A673 (cell line): Measurements from ENCODE around the gene NASP. TPM values are rescaled to one million over a fixed set of nuclear protein-coding genes. Genes with fewer than 3 reads are reported as not detected.

Source experiments
- Bru-seq: library from RNA; stranded (reverse); fragments of 400-500 nt; gene quantifications from one replicate; lab custom pipeline; 2021; lab: Mats Ljungman, UMichigan
- BruChase-seq, 2 experiments: library from RNA; stranded (reverse); fragments of 400-500 nt; gene quantifications; one replicate each; lab custom pipeline; 2021; lab: Mats Ljungman, UMichigan
- BruUV-seq: library from RNA; stranded (reverse); fragments of 400-500 nt; replicated peaks from 2 replicates; lab custom pipeline; 2021; lab: Mats Ljungman, UMichigan
- CTCF ChIA-PET: fragments of 300-600 bp; sonication (Branson Sonifier 250); formaldehyde crosslinking; loops from one replicate; lab custom pipeline; 2022; ENCODE audit warnings: antibody characterized with exemption; lab: Charles Lee
- POLR2A ChIA-PET: fragments of 300-600 bp; sonication (Branson Sonifier 250); formaldehyde crosslinking; loops from one replicate; lab custom pipeline; 2022; ENCODE audit warnings: antibody characterized with exemption; ENCODE audit not compliant: low non-redundant PET; lab: Charles Lee
- DNase-seq: peaks from one replicate; pipeline ENCODE4 v3.0.0-alpha.2; 2015; ENCODE audit warnings: low spot score
- H3K27ac ChIP-seq: fragments of 200-600 bp; sonication (generic); 2 replicates; pipeline ENCODE4 v1.5.1; 2016; ENCODE audit warnings: mixed run types, low read depth, mild to moderate bottlenecking, mixed read lengths, antibody characterized with exemption, low read length; ENCODE audit not compliant: poor library complexity, severe bottlenecking
- H3K27me3 ChIP-seq: fragments of 200-600 bp; sonication (generic); replicated peaks from 2 replicates; pipeline ENCODE4 v1.6.1; 2017; ENCODE audit warnings: mixed run types, low read depth, mild to moderate bottlenecking, mixed read lengths, antibody characterized with exemption, low read length; ENCODE audit not compliant: insufficient read depth, poor library complexity
- H3K36me3 ChIP-seq: fragments of 200-600 bp; sonication (generic); 2 replicates; pipeline ENCODE4 v1.6.1; 2016; ENCODE audit warnings: mixed run types, mild to moderate bottlenecking, mixed read lengths, antibody characterized with exemption, low read length; ENCODE audit not compliant: insufficient read depth, poor library complexity, severe bottlenecking
- H3K4me1 ChIP-seq: fragments of 200-600 bp; sonication (generic); 2 replicates; pipeline ENCODE4 v1.6.1; 2017; ENCODE audit warnings: mixed run types, mild to moderate bottlenecking, mixed read lengths, antibody characterized with exemption, low read length; ENCODE audit not compliant: insufficient read depth, poor library complexity, severe bottlenecking
- H3K4me3 ChIP-seq: fragments of 200-600 bp; sonication (generic); 2 replicates; pipeline ENCODE4 v1.5.1; 2016; ENCODE audit warnings: low read depth, mixed run types, mild to moderate bottlenecking, mixed read lengths, low read length; ENCODE audit not compliant: poor library complexity, severe bottlenecking
- H3K9me3 ChIP-seq: fragments of 200-600 bp; sonication (generic); 2 replicates; pipeline ENCODE4 v1.6.1; 2016; ENCODE audit warnings: mixed run types, low read depth, mild to moderate bottlenecking, mixed read lengths, antibody characterized with exemption, low read length; ENCODE audit not compliant: poor library complexity, severe bottlenecking
- EZH2 ChIP-seq: fragments of 200-600 bp; sonication (generic); IDR thresholded peaks from 2 replicates; pipeline ENCODE4 v1.6.1; 2017; ENCODE audit warnings: borderline replicate concordance, low read depth, mild to moderate bottlenecking, mixed read lengths, antibody characterized with exemption, low read length; ENCODE audit not compliant: poor library complexity, severe bottlenecking
- intact Hi-C: fragments of 100-400 bp; cut with micrococcal nuclease; formaldehyde crosslinking; loops from one replicate; pipeline ENCODE4 v1.10.0; 2022; ENCODE audit not compliant: unreplicated experiment
- long read RNA-seq: library from polyadenylated mRNA; stranded (forward); transcript quantifications from one replicate; pipeline ENCODE4 v2.0.0, GENCODE V29; 2022
- total RNA-seq: library from RNA; stranded (reverse); gene quantifications from 2 replicates; pipeline ENCODE4 v1.2.3, GENCODE V29; 2021
- TF ChIP-seq, protein P1 (sequence below): fragments of 300-800, 200-600 bp; sonication (generic); conservative IDR thresholded peaks from 2 replicates; pipeline ENCODE4 v1.5.1; 2017; ENCODE audit warnings: low read depth, mild to moderate bottlenecking, antibody characterized with exemption, low read length, moderate library complexity, mixed read lengths

NASP gene, protein sequence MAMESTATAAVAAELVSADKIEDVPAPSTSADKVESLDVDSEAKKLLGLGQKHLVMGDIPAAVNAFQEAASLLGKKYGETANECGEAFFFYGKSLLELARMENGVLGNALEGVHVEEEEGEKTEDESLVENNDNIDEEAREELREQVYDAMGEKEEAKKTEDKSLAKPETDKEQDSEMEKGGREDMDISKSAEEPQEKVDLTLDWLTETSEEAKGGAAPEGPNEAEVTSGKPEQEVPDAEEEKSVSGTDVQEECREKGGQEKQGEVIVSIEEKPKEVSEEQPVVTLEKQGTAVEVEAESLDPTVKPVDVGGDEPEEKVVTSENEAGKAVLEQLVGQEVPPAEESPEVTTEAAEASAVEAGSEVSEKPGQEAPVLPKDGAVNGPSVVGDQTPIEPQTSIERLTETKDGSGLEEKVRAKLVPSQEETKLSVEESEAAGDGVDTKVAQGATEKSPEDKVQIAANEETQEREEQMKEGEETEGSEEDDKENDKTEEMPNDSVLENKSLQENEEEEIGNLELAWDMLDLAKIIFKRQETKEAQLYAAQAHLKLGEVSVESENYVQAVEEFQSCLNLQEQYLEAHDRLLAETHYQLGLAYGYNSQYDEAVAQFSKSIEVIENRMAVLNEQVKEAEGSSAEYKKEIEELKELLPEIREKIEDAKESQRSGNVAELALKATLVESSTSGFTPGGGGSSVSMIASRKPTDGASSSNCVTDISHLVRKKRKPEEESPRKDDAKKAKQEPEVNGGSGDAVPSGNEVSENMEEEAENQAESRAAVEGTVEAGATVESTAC
- total RNA-seq = 392 and 403 TPM in 2 replicates
- percentile 99 among the genes with signal in this experiment for Bru-seq, nascent RNA
- percentile 99 among the genes with signal in this experiment for BruChase-seq, experiment 1, labeled RNA remaining after a 2-hour chase
- BruChase-seq, experiment 2, labeled RNA remaining after a 6-hour chase = percentile 99 among the genes with signal in this experiment
- long read RNA-seq, transcript NASP-210 (9 exons, 3,659 nt) = minor isoform, 5 of 383 reads
- long read RNA-seq, transcript NASP-201 (15 exons, 3,207 nt) = minor isoform, 75 of 383 reads
- long read RNA-seq, transcript NASP-202 (14 exons, 1,538 nt) = major isoform, 222 of 383 reads
- long read RNA-seq, partial matches to known transcripts = 32 of 383 reads
- long read RNA-seq, other reads (novel, unspliced or antisense) = 48 of 383 reads

DNA sequence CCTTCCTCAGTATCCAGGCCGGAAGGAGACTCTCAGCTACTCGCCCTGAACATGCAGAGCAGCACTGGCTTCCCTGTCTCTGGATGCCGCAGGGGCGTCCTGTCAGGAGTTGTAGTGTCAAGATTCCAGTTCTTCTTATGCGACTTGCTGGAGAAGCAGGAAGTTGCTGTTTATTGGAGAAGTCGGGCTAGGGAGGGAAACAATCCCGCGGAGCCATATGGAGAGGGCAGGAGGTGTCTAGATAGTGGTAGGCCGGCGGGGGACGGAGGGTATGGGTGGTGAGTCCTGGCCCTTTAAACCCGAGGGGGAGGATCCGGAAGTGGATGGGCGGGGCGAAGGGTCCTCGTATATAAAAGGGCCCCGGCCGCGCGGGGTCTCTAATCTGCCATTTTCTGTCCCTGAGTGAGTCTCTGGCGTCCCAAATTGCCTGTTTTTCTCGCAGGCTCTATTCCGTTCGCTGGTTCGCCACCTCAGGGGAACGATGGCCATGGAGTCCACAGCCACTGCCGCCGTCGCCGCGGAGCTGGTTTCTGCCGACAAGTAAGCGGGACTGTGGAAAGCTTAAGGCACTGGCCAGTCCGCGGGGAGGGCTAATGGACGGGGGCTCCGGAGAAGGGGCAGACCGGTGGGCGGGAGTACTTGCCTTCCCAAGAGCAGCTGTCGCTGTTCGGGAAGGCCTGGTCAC lies at the start of gene NASP:
Gene NASP, plus strand, starts transcription at position 376 of the 685 bp plus-strand sequence. Its CDS starts 106 bp downstream, at position 482.
- Histone ChIP-seq H3K9me3 (no peaks in the 10 kb centered on the region), H3K36me3 (peaks cover 8% of the 10 kb centered on the region), H3K27ac (peak within 1 kb of the TSS; percentile 99), H3K4me3 (peak within 1 kb of the TSS; percentile 93), H3K27me3 (no peaks in the 10 kb centered on the region), H3K4me1 (peaks cover 11% of the 10 kb centered on the region)
- ChIA-PET CTCF (interaction anchor here (0.5 to 1.3 kb wide), 2 partner anchors 14 to 280 kb away, joined by 3 to 10 read pairs; no protein-coding TSS in a partner anchor), POLR2A (interaction anchor here (0.6 to 0.9 kb wide), 2 partner anchors 60 to 62 kb away, joined by 3 to 5 read pairs; partner anchors contain the start of gene PRDX1)
- peak; percentile 90 for DNase-seq
- intact Hi-C loops = no loop called here
- no TSS peak for BruUV-seq
- TF ChIP-seq, protein P1, sequence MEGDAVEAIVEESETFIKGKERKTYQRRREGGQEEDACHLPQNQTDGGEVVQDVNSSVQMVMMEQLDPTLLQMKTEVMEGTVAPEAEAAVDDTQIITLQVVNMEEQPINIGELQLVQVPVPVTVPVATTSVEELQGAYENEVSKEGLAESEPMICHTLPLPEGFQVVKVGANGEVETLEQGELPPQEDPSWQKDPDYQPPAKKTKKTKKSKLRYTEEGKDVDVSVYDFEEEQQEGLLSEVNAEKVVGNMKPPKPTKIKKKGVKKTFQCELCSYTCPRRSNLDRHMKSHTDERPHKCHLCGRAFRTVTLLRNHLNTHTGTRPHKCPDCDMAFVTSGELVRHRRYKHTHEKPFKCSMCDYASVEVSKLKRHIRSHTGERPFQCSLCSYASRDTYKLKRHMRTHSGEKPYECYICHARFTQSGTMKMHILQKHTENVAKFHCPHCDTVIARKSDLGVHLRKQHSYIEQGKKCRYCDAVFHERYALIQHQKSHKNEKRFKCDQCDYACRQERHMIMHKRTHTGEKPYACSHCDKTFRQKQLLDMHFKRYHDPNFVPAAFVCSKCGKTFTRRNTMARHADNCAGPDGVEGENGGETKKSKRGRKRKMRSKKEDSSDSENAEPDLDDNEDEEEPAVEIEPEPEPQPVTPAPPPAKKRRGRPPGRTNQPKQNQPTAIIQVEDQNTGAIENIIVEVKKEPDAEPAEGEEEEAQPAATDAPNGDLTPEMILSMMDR = no peak
- no peak for TF ChIP-seq EZH2

DNA sequence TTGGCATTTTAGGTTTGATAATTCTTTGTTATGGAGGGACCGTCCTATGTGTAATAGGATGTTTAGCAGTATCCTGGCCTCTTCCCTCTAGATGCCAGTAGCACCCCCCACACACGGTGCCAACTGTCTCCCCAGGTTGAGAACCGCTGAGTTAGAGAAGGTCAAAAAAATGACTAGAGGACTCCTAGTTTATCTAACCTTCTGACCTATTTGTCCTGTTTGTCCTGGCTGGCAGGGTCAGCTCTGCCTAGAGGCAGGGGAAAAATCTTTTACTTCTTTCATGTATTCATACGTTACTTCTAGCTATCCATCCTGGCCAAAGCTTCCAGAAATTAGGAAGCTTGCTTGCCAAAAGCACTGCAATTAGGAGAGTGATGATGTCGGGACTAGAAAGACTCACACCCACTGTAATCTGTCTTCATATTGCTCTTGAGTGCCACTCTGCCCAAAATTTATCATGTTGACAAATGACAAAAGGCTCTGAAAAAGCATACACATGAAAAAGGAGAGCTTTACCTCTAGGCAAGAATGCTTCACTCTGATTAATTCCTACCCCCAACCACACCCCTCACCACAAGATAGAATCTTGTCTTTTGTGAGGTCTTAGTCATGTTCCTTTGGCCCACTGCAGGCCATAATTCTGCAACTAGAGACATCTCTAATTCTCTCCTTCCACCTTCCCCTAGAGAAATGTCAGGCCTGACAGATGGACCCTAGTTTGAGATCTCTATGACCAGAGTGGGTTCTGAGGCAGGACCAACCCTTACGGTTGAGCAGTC lies 47.7 kb upstream of the NASP start:
- CTCF ChIA-PET = no interaction called here
- POLR2A ChIA-PET = no interaction called here
- Histone ChIP-seq H3K4me1 (no peaks in the 10 kb centered on the region), H3K4me3 (no peak overlapping the region), H3K27ac (no peak overlapping the region), H3K27me3 (no peaks in the 10 kb centered on the region), H3K36me3 (no peaks in the 10 kb centered on the region), H3K9me3 (no peaks in the 10 kb centered on the region)
- intact Hi-C loops = no loop called here
- BruUV-seq = no TSS peak
- DNase-seq = no peak
- TF ChIP-seq, protein P1 = no peak
- TF ChIP-seq EZH2 = no peak
